Heart right ventricle (tissue), 16 donors: ENCODE results near the gene PADI4. TPM values are rescaled to one million over a fixed set of nuclear protein-coding genes. Genes with fewer than 3 reads are reported as not detected.

Experiments used
- ATAC-seq, 8 donors: fragments of 200-7000 bp; cut with Tn5 transposase; one replicate each; pipeline ENCODE4 v1.9.1; 2020; ENCODE audit warnings: mild to moderate bottlenecking in 8 of 8, moderate library complexity in 8 of 8, moderate number of reproducible peaks in 1 of 8
- DNase-seq, 2 donors: peaks; one replicate each; pipeline ENCODE4 v3.0.0-alpha.2; 2020
- H3K27ac ChIP-seq, 10 donors: fragments of 200-600 bp; sonication (generic) in 2 of 10; one replicate each; pipeline versions ENCODE4 v1.5.0 to v1.8.0; 2020 to 2022; ENCODE audit warnings: mild to moderate bottlenecking in 3 of 10
- H3K27me3 ChIP-seq, 7 donors: fragments of 200-600 bp; one replicate each; pipeline ENCODE4 v1.8.0; 2021 to 2022; ENCODE audit warnings: mild to moderate bottlenecking in 2 of 7
- H3K36me3 ChIP-seq, 9 donors: fragments of 200-600 bp; sonication (generic) in 1 of 9; one replicate each; pipeline versions ENCODE4 v1.5.0 to v1.8.0; 2020 to 2022; ENCODE audit warnings: mild to moderate bottlenecking in 2 of 9
- H3K4me1 ChIP-seq, 9 donors: fragments of 200-600 bp; sonication (generic) in 1 of 9; one replicate each; pipeline versions ENCODE4 v1.5.0 to v1.8.0; 2020 to 2022; ENCODE audit warnings: mild to moderate bottlenecking in 4 of 9
- H3K4me3 ChIP-seq, 10 donors: fragments of 200-600 bp; sonication (generic) in 2 of 10; one replicate each; pipeline versions ENCODE4 v1.5.0 to v1.8.0; 2020 to 2022; ENCODE audit warnings: mild to moderate bottlenecking in 7 of 10, moderate library complexity in 2 of 10
- H3K9me3 ChIP-seq, 11 donors: fragments of 200-600 bp in 10 of 11; sonication (generic) in 2 of 11; one replicate each; pipeline versions ENCODE4 v1.5.0 to v1.8.0; 2013 to 2022; ENCODE audit warnings: mild to moderate bottlenecking in 2 of 11, control low read depth in 1 of 11, moderate library complexity in 1 of 11
- WGBS, 2 donors: extraction: QIAGEN DNeasy Blood & Tissue Kit; methylation state at CpG; one replicate each; pipeline ENCODE4 v1.1.7; 2013; ENCODE audit warnings: inconsistent platforms in 1 of 2; 5-methylcytosine and 5-hydroxymethylcytosine counted together
- intact Hi-C, 10 donors: fragments of 100-400 bp; cut with DNase I; formaldehyde crosslinking; loops; one replicate each; pipeline versions ENCODE4 v1.11.1 to v1.14.2; 2022
- polyA plus RNA-seq, 2 donors: library from polyadenylated mRNA; stranded (reverse); fragments of 200-250 nt; gene quantifications; one replicate each; pipeline ENCODE4 v1.2.3, GENCODE V29; 2013
- total RNA-seq, 10 donors: library from RNA; stranded (reverse); fragmentation: NEBNext Ultra II Directional in 3 of 10; extraction: Animal tissue kit (Norgen Biotek cat#: 25700) in 3 of 10; gene quantifications; one replicate each; pipeline versions ENCODE4 v1.2.1 to v1.2.4, GENCODE V29; 2021 to 2023
- TF ChIP-seq, protein P1 (sequence below), 9 donors: fragments of 200-600 bp; sonication (generic) in 2 of 9; IDR thresholded peaks; one replicate each; pipeline versions ENCODE4 v1.5.0 to v1.8.0; 2021 to 2022; ENCODE audit warnings: antibody characterized with exemption in 9 of 9, mild to moderate bottlenecking in 5 of 9, moderate library complexity in 1 of 9
- donor health status: Arrhythmogenic right ventricular cardiomyopathy.
- donor health status: ischemic (EF 13 %, LVEDD 7.1; RV severe dilation, severe dysfunction).
- donor health status: healthy with polysubstance abuse.
- donor health status: DM: no; HTN: yes; CAD: no.
- donor health status: DM: no; HTN: no; CAD: no.
- donor health status: ischemic (EF 25% LVEDD 6.9; RV normal size, moderate dysfunction).
- donor health status: ischemic (EF 25% LVEDD 5.7; RV mildly dilated, moderate dysfunction).
- donor health status: healthy.
- donor health status: DM: yes; HTN: yes; CAD: no.
- donor health status: Ischemic cardiomyopathy.
- donor health status: ischemic (EF 35%, LVEDD 5.7; RV mildly dilated, moderate dysfunction).
- donor health status: nonischemic (EF 11% LVEDD 7.7; RV severe dilation, severe dysfunction).
- donor health status: DM: yes; HTN: yes; CAD: no.
- donor health status: PGD.
- donor health status: ischemic (EF 29% LVEDD 5.4; RV normal size, mild dysfunction).
- donor health status: nonischemic (EF 23%, LVEDD 6.1; RV moderate dilation, normal function).

PADI4 gene
- total and polyA plus RNA-seq, 12 donors: 0.06 to 3.0 (median 0.61) TPM; not detected in 2

- WGBS, 2 donors: 73 to 79% methylated on average over 5 of the region's 5 CpGs
- no peak for DNase-seq
- TF ChIP-seq, protein P1, sequence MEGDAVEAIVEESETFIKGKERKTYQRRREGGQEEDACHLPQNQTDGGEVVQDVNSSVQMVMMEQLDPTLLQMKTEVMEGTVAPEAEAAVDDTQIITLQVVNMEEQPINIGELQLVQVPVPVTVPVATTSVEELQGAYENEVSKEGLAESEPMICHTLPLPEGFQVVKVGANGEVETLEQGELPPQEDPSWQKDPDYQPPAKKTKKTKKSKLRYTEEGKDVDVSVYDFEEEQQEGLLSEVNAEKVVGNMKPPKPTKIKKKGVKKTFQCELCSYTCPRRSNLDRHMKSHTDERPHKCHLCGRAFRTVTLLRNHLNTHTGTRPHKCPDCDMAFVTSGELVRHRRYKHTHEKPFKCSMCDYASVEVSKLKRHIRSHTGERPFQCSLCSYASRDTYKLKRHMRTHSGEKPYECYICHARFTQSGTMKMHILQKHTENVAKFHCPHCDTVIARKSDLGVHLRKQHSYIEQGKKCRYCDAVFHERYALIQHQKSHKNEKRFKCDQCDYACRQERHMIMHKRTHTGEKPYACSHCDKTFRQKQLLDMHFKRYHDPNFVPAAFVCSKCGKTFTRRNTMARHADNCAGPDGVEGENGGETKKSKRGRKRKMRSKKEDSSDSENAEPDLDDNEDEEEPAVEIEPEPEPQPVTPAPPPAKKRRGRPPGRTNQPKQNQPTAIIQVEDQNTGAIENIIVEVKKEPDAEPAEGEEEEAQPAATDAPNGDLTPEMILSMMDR (IDR thresholded peaks at IDR 0.05): no peak
- Histone ChIP-seq H3K4me3 (no peak overlapping the region), H3K9me3 (peaks cover 0 to 13% (median 0%) of the 10 kb centered on the region in 11 donors), H3K27me3 (peaks cover 0 to 41% (median 31%) of the 10 kb centered on the region in 7 donors), H3K4me1 (no peaks in the 10 kb centered on the region), H3K36me3 (no peaks in the 10 kb centered on the region), H3K27ac (no peak overlapping the region)
- intact Hi-C loops: no loop called here
- ATAC-seq: no peak
These were observed 47.3 kb upstream of the PADI4 start for GRCh38 chr1:17260738-17261137.

DNA sequence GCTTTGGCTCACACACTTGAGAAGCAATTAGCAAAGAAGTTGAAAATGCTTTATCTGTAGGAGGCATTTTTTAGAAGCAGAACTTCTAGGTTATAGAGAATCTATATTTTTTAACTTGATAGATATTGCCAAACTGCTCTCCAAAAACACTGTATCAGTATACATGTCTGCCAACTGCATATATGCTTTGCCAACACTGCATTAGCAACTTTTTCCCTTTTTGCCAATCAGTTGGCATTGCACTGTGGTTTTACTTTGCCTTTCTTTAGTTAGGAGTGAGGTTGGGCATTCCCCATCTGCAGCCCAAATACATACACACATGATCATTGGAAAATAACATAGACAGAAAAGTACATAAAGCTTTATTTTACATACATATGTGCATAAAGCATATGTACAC is 44.1 kb upstream of the PADI4 start:
- Histone ChIP-seq H3K4me3 (no peak overlapping the region), H3K9me3 (peaks cover 0 to 13% (median 0%) of the 10 kb centered on the region in 11 donors), H3K27me3 (peaks cover 0 to 27% (median 15%) of the 10 kb centered on the region in 7 donors), H3K4me1 (no peaks in the 10 kb centered on the region), H3K36me3 (no peaks in the 10 kb centered on the region), H3K27ac (no peak overlapping the region)
- TF ChIP-seq, protein P1 (IDR thresholded peaks at IDR 0.05): no peak
- no peak for DNase-seq
- ATAC-seq: no peak
- intact Hi-C loops: no loop called here

- ATAC-seq (no peak), DNase-seq (no peak)
- TF ChIP-seq, protein P1 (IDR thresholded peaks at IDR 0.05): no peak
- Histone ChIP-seq H3K27me3 (peaks cover 0 to 21% (median 13%) of the 10 kb centered on the region in 7 donors), H3K4me3 (no peak overlapping the region), H3K36me3 (no peaks in the 10 kb centered on the region), H3K9me3 (peaks cover 0 to 13% (median 0%) of the 10 kb centered on the region in 11 donors), H3K4me1 (no peaks in the 10 kb centered on the region), H3K27ac (no peak overlapping the region)
- intact Hi-C loops: no loop called here
- 76 to 93% methylated on average over 5 of the region's 5 CpGs for WGBS, 2 donors
These were observed 43.5 kb upstream of the PADI4 start for GRCh38 chr1:17264470-17264869.

DNA sequence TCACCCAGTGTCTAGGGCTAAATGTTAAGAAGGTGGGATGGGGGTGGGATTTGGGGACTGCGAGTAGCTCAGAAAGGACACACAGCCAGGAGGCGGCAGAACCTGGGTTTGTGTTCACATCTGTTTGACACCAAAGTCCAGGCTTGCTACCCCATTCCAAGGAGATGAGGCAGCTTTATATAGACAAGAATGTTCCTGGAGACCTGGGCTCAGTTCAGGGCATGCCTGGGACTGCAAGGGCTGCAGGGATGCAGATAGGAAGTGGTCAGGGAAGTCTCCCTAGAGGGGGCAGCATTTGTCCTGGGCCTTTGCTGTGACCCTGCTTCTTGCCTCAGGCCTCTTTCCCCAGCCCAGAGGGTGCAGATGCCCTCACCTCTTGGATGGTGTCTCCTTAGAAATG is 42.8 kb upstream of the PADI4 start:
- Histone ChIP-seq H3K36me3 (no peaks in the 10 kb centered on the region), H3K27me3 (peaks cover 0 to 18% (median 6%) of the 10 kb centered on the region in 7 donors), H3K4me1 (no peaks in the 10 kb centered on the region), H3K27ac (no peak overlapping the region), H3K9me3 (peaks cover 0 to 13% (median 0%) of the 10 kb centered on the region in 11 donors), H3K4me3 (no peak overlapping the region)
- WGBS, 2 donors: 67 to 71% methylated on average over 2 of the region's 2 CpGs
- TF ChIP-seq, protein P1 (IDR thresholded peaks at IDR 0.05): no peak
- intact Hi-C loops: no loop called here
- ATAC-seq (no peak), DNase-seq (no peak)
